HEK293 (cell line): ENCODE results near the gene NUP160.

Experiments used
- CTCF ChIA-PET: fragments of 350-600 bp; formaldehyde crosslinking; extraction: SDS; loops from one replicate; lab custom pipeline; 2021; ENCODE audit warnings: antibody characterized with exemption; lab: Yijun Ruan, JAX
- POLR2A ChIA-PET: fragments of 300-600 bp; formaldehyde crosslinking; extraction: SDS; loops from one replicate; lab custom pipeline; 2020; ENCODE audit warnings: antibody characterized with exemption, inconsistent platforms; lab: Yijun Ruan, JAX
- H3K27ac ChIP-seq: fragments of 200-500 bp; sonication (Bioruptor generic); 2 replicates; pipeline ENCODE4 v1.5.1; 2014; ENCODE audit warnings: low read depth, low read length, control low read depth, inconsistent platforms; ENCODE audit errors: extremely low read depth
- H3K36me3 ChIP-seq, 2 experiments: fragments of 200-500 bp in 1 of 2; sonication (Bioruptor generic) in 1 of 2; 1 replicate in 1 of 2; 2 replicates in 1 of 2; pipeline ENCODE4 v1.5.1; 2014 to 2017; ENCODE audit warnings: inconsistent platforms in 2 of 2, low read length in 2 of 2; ENCODE audit not compliant: control insufficient read depth in 2 of 2, insufficient read depth in 1 of 2
- H3K4me1 ChIP-seq: fragments of 200-500 bp; sonication (Bioruptor generic); 2 replicates; pipeline ENCODE4 v1.5.1; 2014; ENCODE audit warnings: mild to moderate bottlenecking, low read length, inconsistent platforms; ENCODE audit not compliant: control insufficient read depth, insufficient read depth
- H3K4me3 ChIP-seq: 2 replicates; pipeline ENCODE4 v1.5.1; 2011; ENCODE audit warnings: low read depth, mild to moderate bottlenecking, control low read depth, low read length, moderate library complexity
- H3K9me3 ChIP-seq: fragments of 200-500 bp; sonication (Bioruptor generic); 2 replicates; pipeline ENCODE4 v1.5.1; 2014; ENCODE audit warnings: low read depth, low read length, inconsistent platforms; ENCODE audit not compliant: control insufficient read depth, insufficient read depth
- FEZF1 ChIP-seq: fragments of 450-650 bp; formaldehyde crosslinking; IDR thresholded peaks from 2 replicates; pipeline ENCODE4 v1.5.1; 2016; ENCODE audit warnings: missing biosample characterization, missing genetic modification characterization
- GLI2 ChIP-seq: fragments of 450-650 bp; formaldehyde crosslinking; IDR thresholded peaks from 2 replicates; pipeline ENCODE4; 2017; ENCODE audit warnings: missing biosample characterization, missing genetic modification characterization, low read depth, borderline replicate concordance
- HOXA7 ChIP-seq: sonication (generic); formaldehyde crosslinking; IDR thresholded peaks from 2 replicates; pipeline ENCODE4 v1.8.1; 2022; ENCODE audit warnings: missing genetic modification reagents, borderline replicate concordance
- MEIS1 ChIP-seq: sonication (generic); formaldehyde crosslinking; IDR thresholded peaks from 2 replicates; pipeline ENCODE4 v1.8.1; 2022; ENCODE audit warnings: missing genetic modification reagents, mild to moderate bottlenecking, borderline replicate concordance
- TCF7L2 ChIP-seq: IDR thresholded peaks from 2 replicates; pipeline ENCODE4 v1.6.1; 2011; ENCODE audit warnings: low read depth, mild to moderate bottlenecking, inconsistent platforms, low read length, moderate library complexity, borderline replicate concordance
- YY1 ChIP-seq: fragments of 450-650 bp; formaldehyde crosslinking; IDR thresholded peaks from 2 replicates; pipeline ENCODE4 v1.5.1; 2018; ENCODE audit warnings: missing biosample characterization, missing genetic modification characterization
- ZBTB17 ChIP-seq: fragments of 450-650 bp; formaldehyde crosslinking; IDR thresholded peaks from 2 replicates; pipeline ENCODE4 v1.5.1; 2016; ENCODE audit warnings: missing biosample characterization, missing genetic modification characterization
- ZBTB48 ChIP-seq: fragments of 450-650 bp; formaldehyde crosslinking; IDR thresholded peaks from 2 replicates; pipeline ENCODE4 v1.5.1; 2016; ENCODE audit warnings: missing biosample characterization, missing genetic modification characterization
- ZFP3 ChIP-seq: fragments of 450-650 bp; formaldehyde crosslinking; IDR thresholded peaks from 2 replicates; pipeline ENCODE4 v1.5.1; 2016; ENCODE audit warnings: low read depth, missing biosample characterization, missing genetic modification characterization
- ZNF138 ChIP-seq: fragments of 450-650 bp; formaldehyde crosslinking; IDR thresholded peaks from 2 replicates; pipeline ENCODE4 v1.5.1; 2016; ENCODE audit warnings: missing biosample characterization, missing genetic modification characterization, borderline replicate concordance
- ZNF174 ChIP-seq: fragments of 450-650 bp; formaldehyde crosslinking; IDR thresholded peaks from 2 replicates; pipeline ENCODE4 v1.5.0; 2017; ENCODE audit warnings: missing biosample characterization, mild to moderate bottlenecking, missing genetic modification characterization
- ZNF223 ChIP-seq: fragments of 450-650 bp; formaldehyde crosslinking; IDR thresholded peaks from 2 replicates; pipeline ENCODE4 v1.5.1; 2016; ENCODE audit warnings: missing biosample characterization, missing genetic modification characterization
- ZNF416 ChIP-seq: fragments of 450-650 bp; formaldehyde crosslinking; IDR thresholded peaks from 2 replicates; pipeline ENCODE4 v1.5.1; 2016; ENCODE audit warnings: missing biosample characterization, missing genetic modification characterization
- ZNF529 ChIP-seq: fragments of 450-650 bp; formaldehyde crosslinking; IDR thresholded peaks from 2 replicates; pipeline ENCODE4 v1.5.1; 2017; ENCODE audit warnings: missing genetic modification characterization, missing biosample characterization; ENCODE audit not compliant: insufficient replicate concordance
- ZNF560 ChIP-seq: fragments of 450-650 bp; formaldehyde crosslinking; IDR thresholded peaks from 2 replicates; pipeline ENCODE4 v1.5.1; 2017; ENCODE audit warnings: missing biosample characterization, missing genetic modification characterization, borderline replicate concordance
- ZNF701 ChIP-seq: fragments of 450-650 bp; formaldehyde crosslinking; IDR thresholded peaks from 2 replicates; pipeline ENCODE4 v1.5.1; 2016; ENCODE audit warnings: missing biosample characterization, missing genetic modification characterization
- ZNF707 ChIP-seq: fragments of 450-650 bp; formaldehyde crosslinking; IDR thresholded peaks from 2 replicates; pipeline ENCODE4 v1.5.1; 2016; ENCODE audit warnings: missing biosample characterization, missing genetic modification characterization
- TF ChIP-seq, protein P1 (sequence below): fragments of 450-650 bp; formaldehyde crosslinking; IDR thresholded peaks from 2 replicates; pipeline ENCODE4 v1.5.1; 2017; ENCODE audit warnings: missing biosample characterization, missing genetic modification characterization
- TF ChIP-seq, protein P2 (sequence below): fragments of 450-650 bp; formaldehyde crosslinking; IDR thresholded peaks from 2 replicates; pipeline ENCODE4 v1.5.1; 2016; ENCODE audit warnings: missing biosample characterization, missing genetic modification characterization
- TF ChIP-seq, protein P3 (sequence below): fragments of 450-650 bp; formaldehyde crosslinking; IDR thresholded peaks from 2 replicates; pipeline ENCODE4 v1.5.1; 2016; ENCODE audit warnings: missing biosample characterization, missing genetic modification characterization, low read depth
- TF ChIP-seq, protein P4 (sequence below): fragments of 450-650 bp; formaldehyde crosslinking; IDR thresholded peaks from 2 replicates; pipeline ENCODE4 v1.5.1; 2017; ENCODE audit warnings: missing biosample characterization, missing genetic modification characterization
- TF ChIP-seq, protein P5 (sequence below): sonication (generic); formaldehyde crosslinking; IDR thresholded peaks from 2 replicates; pipeline ENCODE4 v1.8.1; 2022; ENCODE audit warnings: mild to moderate bottlenecking, moderate library complexity, missing genetic modification reagents
- TF ChIP-seq, protein P6 (sequence below): fragments of 450-650 bp; formaldehyde crosslinking; conservative IDR thresholded peaks from 2 replicates; pipeline ENCODE4 v1.5.1; 2016; ENCODE audit warnings: low read depth, missing biosample characterization, missing genetic modification characterization

The NUP160 gene

DNA sequence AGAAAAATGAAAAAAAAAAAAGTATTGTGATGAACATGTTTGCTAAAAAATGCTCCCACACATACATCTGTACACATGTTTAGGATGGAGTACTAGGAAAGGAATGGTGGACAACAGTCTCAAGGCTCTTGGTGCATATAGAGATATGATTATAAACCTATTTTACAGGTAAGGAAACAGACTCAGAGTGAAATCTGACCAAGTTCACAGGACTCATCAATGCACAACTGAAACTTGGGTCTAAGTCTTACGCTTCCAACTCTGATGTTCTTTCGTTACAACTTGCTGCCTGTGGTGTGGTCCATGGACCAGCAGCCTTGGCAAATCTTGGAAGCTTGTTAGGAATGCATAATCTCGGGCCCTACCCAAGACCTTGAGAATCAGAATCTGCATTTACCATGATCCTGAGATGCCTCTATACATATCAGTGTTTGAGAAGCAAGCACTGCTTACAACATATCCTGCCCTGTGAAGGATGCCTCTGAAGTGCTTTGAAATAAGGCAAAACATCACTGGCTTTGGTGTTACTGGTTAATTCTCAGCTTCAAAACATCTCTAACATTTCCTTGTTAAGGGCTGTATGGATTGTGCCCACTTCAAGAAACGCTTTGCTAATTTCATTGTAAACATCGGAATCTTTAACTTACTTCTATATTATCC, 39.9 kb upstream of the NUP160 start (continued):
- TF ChIP-seq, protein P1, sequence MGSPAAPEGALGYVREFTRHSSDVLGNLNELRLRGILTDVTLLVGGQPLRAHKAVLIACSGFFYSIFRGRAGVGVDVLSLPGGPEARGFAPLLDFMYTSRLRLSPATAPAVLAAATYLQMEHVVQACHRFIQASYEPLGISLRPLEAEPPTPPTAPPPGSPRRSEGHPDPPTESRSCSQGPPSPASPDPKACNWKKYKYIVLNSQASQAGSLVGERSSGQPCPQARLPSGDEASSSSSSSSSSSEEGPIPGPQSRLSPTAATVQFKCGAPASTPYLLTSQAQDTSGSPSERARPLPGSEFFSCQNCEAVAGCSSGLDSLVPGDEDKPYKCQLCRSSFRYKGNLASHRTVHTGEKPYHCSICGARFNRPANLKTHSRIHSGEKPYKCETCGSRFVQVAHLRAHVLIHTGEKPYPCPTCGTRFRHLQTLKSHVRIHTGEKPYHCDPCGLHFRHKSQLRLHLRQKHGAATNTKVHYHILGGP: no peak
- TF ChIP-seq, protein P2, sequence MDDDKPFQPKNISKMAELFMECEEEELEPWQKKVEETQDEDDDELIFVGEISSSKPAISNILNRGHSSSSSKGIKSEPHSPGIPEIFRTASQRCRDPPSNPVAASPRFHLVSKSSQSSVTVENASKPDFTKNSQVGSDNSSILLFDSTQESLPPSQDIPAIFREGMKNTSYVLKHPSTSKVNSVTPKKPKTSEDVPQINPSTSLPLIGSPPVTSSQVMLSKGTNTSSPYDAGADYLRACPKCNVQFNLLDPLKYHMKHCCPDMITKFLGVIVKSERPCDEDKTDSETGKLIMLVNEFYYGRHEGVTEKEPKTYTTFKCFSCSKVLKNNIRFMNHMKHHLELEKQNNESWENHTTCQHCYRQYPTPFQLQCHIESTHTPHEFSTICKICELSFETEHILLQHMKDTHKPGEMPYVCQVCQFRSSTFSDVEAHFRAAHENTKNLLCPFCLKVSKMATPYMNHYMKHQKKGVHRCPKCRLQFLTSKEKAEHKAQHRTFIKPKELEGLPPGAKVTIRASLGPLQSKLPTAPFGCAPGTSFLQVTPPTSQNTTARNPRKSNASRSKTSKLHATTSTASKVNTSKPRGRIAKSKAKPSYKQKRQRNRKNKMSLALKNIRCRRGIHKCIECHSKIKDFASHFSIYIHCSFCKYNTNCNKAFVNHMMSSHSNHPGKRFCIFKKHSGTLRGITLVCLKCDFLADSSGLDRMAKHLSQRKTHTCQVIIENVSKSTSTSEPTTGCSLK: no peak
- TF ChIP-seq ZNF223 (tag by site-specific recombination) (no peak), ZNF701 (no peak), MEIS1 (CRISPR knock-in tag) (no peak)

DNA sequence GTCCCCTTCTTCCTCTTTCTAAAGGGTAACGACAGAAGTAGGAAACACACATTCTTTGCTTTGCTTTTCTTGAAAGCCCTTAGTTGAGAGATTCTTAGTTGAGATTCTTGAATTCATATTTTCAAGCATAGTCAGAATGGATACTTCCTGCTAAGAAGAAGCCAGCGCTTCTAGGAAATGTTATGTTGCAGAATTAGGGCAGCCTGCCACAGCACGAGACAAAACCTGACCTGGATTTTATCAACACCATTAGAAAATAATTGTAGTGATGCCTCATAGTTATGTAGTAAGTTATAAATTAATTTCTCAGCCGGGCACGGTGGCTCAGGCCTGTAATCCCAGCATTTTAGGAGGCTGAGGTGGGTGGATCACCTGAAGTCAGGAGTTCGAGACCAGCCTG, 37.9 kb upstream of the NUP160 start:
- no peaks in the 10 kb centered on the region for H3K36me3 ChIP-seq
- H3K27ac ChIP-seq: no peak overlapping the region
- ChIA-PET POLR2A (no interaction called here), CTCF (interaction anchor here (1.2 kb wide), 1 partner anchor 32 kb away, joined by 5 read pairs; no protein-coding TSS in a partner anchor)
- H3K4me3 ChIP-seq: no peak overlapping the region
- H3K9me3 ChIP-seq: no peaks in the 10 kb centered on the region
- no peaks in the 10 kb centered on the region for H3K4me1 ChIP-seq
- TF ChIP-seq ZNF707 (tag by site-specific recombination): no peak
- TF ChIP-seq, protein P3, sequence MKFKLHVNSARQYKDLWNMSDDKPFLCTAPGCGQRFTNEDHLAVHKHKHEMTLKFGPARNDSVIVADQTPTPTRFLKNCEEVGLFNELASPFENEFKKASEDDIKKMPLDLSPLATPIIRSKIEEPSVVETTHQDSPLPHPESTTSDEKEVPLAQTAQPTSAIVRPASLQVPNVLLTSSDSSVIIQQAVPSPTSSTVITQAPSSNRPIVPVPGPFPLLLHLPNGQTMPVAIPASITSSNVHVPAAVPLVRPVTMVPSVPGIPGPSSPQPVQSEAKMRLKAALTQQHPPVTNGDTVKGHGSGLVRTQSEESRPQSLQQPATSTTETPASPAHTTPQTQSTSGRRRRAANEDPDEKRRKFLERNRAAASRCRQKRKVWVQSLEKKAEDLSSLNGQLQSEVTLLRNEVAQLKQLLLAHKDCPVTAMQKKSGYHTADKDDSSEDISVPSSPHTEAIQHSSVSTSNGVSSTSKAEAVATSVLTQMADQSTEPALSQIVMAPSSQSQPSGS (tag by site-specific recombination): no peak
- TF ChIP-seq GLI2 (tag by site-specific recombination): no peak
- no peak for TF ChIP-seq ZNF529
- no peak for TF ChIP-seq ZBTB17 (tag by site-specific recombination)
- no peak for TF ChIP-seq ZNF138 (tag by site-specific recombination)
- no peak for TF ChIP-seq ZNF416 (tag by site-specific recombination)
- TF ChIP-seq ZBTB48: no peak
- TF ChIP-seq TCF7L2: no peak
- TF ChIP-seq, protein P4, sequence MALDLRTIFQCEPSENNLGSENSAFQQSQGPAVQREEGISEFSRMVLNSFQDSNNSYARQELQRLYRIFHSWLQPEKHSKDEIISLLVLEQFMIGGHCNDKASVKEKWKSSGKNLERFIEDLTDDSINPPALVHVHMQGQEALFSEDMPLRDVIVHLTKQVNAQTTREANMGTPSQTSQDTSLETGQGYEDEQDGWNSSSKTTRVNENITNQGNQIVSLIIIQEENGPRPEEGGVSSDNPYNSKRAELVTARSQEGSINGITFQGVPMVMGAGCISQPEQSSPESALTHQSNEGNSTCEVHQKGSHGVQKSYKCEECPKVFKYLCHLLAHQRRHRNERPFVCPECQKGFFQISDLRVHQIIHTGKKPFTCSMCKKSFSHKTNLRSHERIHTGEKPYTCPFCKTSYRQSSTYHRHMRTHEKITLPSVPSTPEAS (tag by site-specific recombination): no peak
- TF ChIP-seq, protein P5, sequence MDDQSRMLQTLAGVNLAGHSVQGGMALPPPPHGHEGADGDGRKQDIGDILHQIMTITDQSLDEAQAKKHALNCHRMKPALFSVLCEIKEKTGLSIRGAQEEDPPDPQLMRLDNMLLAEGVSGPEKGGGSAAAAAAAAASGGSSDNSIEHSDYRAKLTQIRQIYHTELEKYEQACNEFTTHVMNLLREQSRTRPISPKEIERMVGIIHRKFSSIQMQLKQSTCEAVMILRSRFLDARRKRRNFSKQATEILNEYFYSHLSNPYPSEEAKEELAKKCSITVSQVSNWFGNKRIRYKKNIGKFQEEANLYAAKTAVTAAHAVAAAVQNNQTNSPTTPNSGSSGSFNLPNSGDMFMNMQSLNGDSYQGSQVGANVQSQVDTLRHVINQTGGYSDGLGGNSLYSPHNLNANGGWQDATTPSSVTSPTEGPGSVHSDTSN (CRISPR knock-in tag): no peak
- TF ChIP-seq HOXA7: no peak
- TF ChIP-seq, protein P6, sequence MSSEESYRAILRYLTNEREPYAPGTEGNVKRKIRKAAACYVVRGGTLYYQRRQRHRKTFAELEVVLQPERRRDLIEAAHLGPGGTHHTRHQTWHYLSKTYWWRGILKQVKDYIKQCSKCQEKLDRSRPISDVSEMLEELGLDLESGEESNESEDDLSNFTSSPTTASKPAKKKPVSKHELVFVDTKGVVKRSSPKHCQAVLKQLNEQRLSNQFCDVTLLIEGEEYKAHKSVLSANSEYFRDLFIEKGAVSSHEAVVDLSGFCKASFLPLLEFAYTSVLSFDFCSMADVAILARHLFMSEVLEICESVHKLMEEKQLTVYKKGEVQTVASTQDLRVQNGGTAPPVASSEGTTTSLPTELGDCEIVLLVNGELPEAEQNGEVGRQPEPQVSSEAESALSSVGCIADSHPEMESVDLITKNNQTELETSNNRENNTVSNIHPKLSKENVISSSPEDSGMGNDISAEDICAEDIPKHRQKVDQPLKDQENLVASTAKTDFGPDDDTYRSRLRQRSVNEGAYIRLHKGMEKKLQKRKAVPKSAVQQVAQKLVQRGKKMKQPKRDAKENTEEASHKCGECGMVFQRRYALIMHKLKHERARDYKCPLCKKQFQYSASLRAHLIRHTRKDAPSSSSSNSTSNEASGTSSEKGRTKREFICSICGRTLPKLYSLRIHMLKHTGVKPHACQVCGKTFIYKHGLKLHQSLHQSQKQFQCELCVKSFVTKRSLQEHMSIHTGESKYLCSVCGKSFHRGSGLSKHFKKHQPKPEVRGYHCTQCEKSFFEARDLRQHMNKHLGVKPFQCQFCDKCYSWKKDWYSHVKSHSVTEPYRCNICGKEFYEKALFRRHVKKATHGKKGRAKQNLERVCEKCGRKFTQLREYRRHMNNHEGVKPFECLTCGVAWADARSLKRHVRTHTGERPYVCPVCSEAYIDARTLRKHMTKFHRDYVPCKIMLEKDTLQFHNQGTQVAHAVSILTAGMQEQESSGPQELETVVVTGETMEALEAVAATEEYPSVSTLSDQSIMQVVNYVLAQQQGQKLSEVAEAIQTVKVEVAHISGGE (tag by site-specific recombination): no peak
- TF ChIP-seq ZFP3: no peak
- TF ChIP-seq YY1 (tag by site-specific recombination): no peak
- no peak for TF ChIP-seq FEZF1 (tag by site-specific recombination)
- TF ChIP-seq ZNF174 (tag by site-specific recombination): no peak
- no peak for TF ChIP-seq ZNF560 (tag by site-specific recombination)
- TF ChIP-seq, protein P2: no peak
